ENCODE measurements around the gene CDCP2. TPM values are rescaled to one million over a fixed set of nuclear protein-coding genes. Genes with fewer than 3 reads are reported as not detected.

The CDCP2 gene
- total and polyA plus RNA-seq, 12 donors, result 0.03 to 0.11 TPM; not detected in 10

- no peak for TF ChIP-seq CTCF (IDR thresholded peaks at IDR 0.05)
- intact Hi-C loops (cut with DNase I), result no loop called here
- Histone ChIP-seq H3K27ac (no peak overlapping the region), H3K36me3 (no peaks in the 10 kb centered on the region), H3K4me3 (no peak overlapping the region), H3K4me1 (peaks cover 0 to 9% (median 4%) of the 10 kb centered on the region in 9 donors), H3K27me3 (no peaks in the 10 kb centered on the region), H3K9me3 (no peaks in the 10 kb centered on the region)
- DNase-seq (no peak), ATAC-seq (peak in 4 of 8 donors; percentile 13 to 38 (median 22))
- 72 to 76% methylated on average over 6 of the region's 6 CpGs for WGBS, 2 donors
Observed at GRCh38 chr1:54161495-54162168, 8.8 kb upstream of the CDCP2 start.

GRCh38 chr1:54160351-54160750 is 7.6 kb upstream of the CDCP2 start:
- DNase-seq, result no peak
- TF ChIP-seq CTCF (IDR thresholded peaks at IDR 0.05), result no peak
- Histone ChIP-seq H3K27me3 (no peaks in the 10 kb centered on the region), H3K4me1 (peaks cover 0 to 9% (median 4%) of the 10 kb centered on the region in 9 donors), H3K36me3 (no peaks in the 10 kb centered on the region), H3K4me3 (no peak overlapping the region), H3K27ac (no peak overlapping the region), H3K9me3 (no peaks in the 10 kb centered on the region)
- ATAC-seq, result peak in 2 of 8 donors; percentile 12 to 36
- 43 to 58% methylated on average over 3 of the region's 3 CpGs for WGBS, 2 donors
- intact Hi-C loops (cut with DNase I), result no loop called here

GRCh38 chr1:54159733-54160316 is 7.0 kb upstream of the CDCP2 start:
- Histone ChIP-seq H3K4me3 (no peak overlapping the region), H3K27ac (no peak overlapping the region), H3K4me1 (peaks cover 0 to 9% (median 4%) of the 10 kb centered on the region in 9 donors), H3K27me3 (no peaks in the 10 kb centered on the region), H3K9me3 (no peaks in the 10 kb centered on the region), H3K36me3 (no peaks in the 10 kb centered on the region)
- ATAC-seq (peak in 3 of 8 donors; percentile 12 to 53 (median 17)), DNase-seq (no peak)
- TF ChIP-seq CTCF (IDR thresholded peaks at IDR 0.05), result no peak
- intact Hi-C loops (cut with DNase I), result no loop called here
- WGBS, 2 donors, result 69 to 76% methylated on average over 4 of the region's 4 CpGs

- ATAC-seq (no peak), DNase-seq (no peak)
- no peaks in the 10 kb centered on the region for H3K9me3 ChIP-seq
- no peak overlapping the region for H3K4me3 ChIP-seq
- no peaks in the 10 kb centered on the region for H3K27me3 ChIP-seq
- H3K27ac ChIP-seq, result no peak overlapping the region
- 83 to 92% methylated on average over 3 of the region's 3 CpGs for WGBS, 2 donors
- peaks cover 0 to 17% (median 8%) of the 10 kb centered on the region in 9 donors for H3K4me1 ChIP-seq
- intact Hi-C loops (cut with DNase I), result no loop called here
- H3K36me3 ChIP-seq, result no peaks in the 10 kb centered on the region
- no peak for TF ChIP-seq CTCF (IDR thresholded peaks at IDR 0.05)
Observed at GRCh38 chr1:54158071-54158470, 5.3 kb upstream of the CDCP2 start.
